GM12892 (cell line): ENCODE results near the gene ZNF426. TPM values are rescaled to one million over a fixed set of nuclear protein-coding genes. Genes with fewer than 3 reads are reported as not detected.
"Not testable (repeated sequence)": the region's sequence is repeated elsewhere in the genome, so short reads cannot be mapped to it uniquely, and the experiment has no call there.

Experiments used
- DNase-seq: peaks from one replicate; pipeline ENCODE4 v3.0.0; 2011; ENCODE audit not compliant: insufficient read length
- FAIRE-seq: peaks from 2 replicates; lab custom pipeline; 2011; peaks lifted over from hg19 to GRCh38; lab: Jason Lieb, UNC
- POLR2A ChIP-seq: IDR thresholded peaks from 2 replicates; pipeline ENCODE4 v1.6.1; 2011; ENCODE audit warnings: low read depth, low read length, control low read depth
- POLR2AphosphoS5 ChIP-seq: IDR thresholded peaks from 2 replicates; pipeline ENCODE4 v1.6.1; 2011; ENCODE audit warnings: low read depth, low read length, control low read depth
- TAF1 ChIP-seq: IDR thresholded peaks from 2 replicates; pipeline ENCODE4 v1.6.1; 2011; ENCODE audit warnings: low read depth, mild to moderate bottlenecking, control low read depth, low read length, borderline replicate concordance
- polyA plus RNA-seq: library from polyadenylated mRNA; unstranded; fragments of >200 nt; gene quantifications from one replicate; pipeline ENCODE4 v1.2.1, GENCODE V29; 2012; ENCODE audit warnings: missing spikeins, inconsistent platforms; ENCODE audit not compliant: missing spikeins

The ZNF426 gene
- 3.6 TPM for polyA plus RNA-seq

DNA sequence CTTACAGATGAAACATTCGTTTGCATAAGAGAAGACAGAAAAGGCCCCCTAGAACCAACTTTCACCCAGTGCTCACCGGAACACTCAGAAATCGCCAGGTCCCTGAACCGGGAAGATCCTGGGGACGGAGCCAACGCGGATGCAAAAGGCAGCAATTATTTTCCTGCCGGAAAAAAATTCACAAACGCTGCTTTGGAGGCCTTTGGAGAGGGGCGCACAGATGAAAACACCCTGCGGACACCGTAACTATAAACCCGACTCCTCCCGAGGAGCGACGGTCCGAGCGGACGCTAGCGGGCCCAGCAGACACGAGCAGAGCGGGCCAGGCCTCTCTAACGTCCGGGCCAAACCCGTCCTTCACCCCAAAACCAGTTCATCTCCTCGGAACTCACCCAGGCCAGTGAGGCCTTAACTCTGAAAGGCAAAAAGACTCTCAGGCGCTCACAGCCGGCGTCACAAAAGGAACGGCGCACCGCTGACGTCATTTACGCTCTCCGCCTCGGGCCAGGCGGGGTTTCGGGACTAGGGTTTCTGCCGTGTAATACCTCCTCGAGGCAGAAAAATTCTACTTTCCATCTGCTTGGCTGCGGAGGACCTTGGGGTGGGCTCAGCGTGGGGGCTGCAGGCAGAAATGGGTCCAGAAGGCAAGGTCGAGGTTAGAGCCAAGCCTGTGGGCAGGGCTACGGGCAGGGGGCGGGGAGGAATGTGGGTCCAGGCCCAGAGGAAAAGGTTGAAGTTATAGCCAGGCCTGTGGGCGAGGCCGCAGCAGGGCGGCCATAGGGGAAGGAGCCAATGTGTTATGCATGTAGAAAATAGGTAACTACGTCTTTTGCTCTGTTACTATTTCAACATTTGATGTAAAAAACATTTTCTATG, at the start of gene ZNF426:
Gene ZNF426, minus strand, starts transcription at position 463 of the 876 bp plus-strand sequence. CDS start 2,413 bp downstream, outside the sequence.
- FAIRE-seq (peak; percentile 94), DNase-seq (peak; percentile 71)
- TF ChIP-seq POLR2A (peak; percentile 61), TAF1 (peak; percentile 45; the same call in 1 of the 2 replicates), POLR2AphosphoS5 (no peak)

DNA sequence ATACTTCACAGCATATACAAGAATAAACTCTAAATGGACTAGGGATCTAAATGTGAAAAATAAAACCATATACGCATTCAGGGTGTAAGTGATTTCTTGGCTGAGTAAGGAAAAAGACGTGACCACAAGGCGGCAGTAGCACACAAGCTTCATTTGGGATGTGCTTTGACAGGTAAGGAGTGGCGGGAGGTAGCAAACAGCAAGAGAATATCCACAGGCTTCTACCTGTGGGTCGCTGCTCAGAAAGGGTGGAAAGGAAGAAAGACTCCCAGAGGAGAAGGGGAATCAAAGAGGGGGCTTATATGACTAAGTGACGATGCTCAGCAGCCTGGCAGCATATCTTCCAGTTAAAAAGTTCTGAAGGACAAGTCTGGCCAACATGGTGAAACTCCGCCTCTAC, 48.3 kb upstream of the ZNF426 start:
- TF ChIP-seq POLR2A (no peak), TAF1 (no peak), POLR2AphosphoS5 (no peak)
- DNase-seq (no peak), FAIRE-seq (no peak)

DNA sequence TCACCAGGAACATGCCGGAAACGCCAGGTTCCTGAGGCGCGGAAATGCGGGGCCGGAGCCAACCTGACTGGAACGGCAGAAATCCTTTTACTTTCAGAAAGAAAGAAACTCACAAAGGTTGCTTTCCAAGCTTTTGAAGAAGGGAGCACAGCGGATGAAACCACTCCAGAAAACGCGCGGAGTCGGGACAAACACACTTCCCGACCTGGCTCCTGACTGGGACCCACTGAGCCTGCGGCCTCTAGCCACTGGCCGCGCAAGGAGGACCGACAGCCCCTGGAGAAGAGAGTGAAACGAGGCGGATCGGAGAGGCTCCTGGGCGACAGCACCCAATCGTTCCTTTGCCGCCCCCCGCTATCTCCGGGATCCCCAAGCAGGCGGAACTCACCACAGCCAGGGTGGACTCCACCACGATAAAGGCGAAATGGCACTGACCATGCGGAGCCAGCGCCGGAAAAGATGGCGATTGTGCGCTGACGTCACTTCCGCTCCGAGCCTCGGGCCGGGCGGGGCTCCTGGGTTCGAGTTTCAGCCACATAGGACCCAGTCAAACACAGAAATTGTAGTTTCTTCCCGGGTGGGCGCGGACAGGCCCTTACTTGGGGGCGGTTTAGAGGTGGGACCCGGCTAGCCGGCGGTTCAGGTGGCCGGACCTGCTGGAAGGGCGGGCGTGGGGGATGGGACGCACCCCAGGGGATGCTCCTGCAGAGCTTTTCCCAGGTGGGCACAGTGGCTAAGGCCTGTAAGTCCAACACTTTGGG, 45.8 kb upstream of the ZNF426 start, which contains the start of gene ZNF121:
Gene ZNF121, minus strand, starts transcription at position 432 of the 761 bp plus-strand sequence. CDS start 16,407 bp downstream, outside the sequence.
- FAIRE-seq: peak; percentile 77
- peak; percentile 97 for TF ChIP-seq POLR2A
- peak; percentile 90 for TF ChIP-seq TAF1
- peak; percentile 97 for TF ChIP-seq POLR2AphosphoS5
- peak; percentile 54 for DNase-seq

DNA sequence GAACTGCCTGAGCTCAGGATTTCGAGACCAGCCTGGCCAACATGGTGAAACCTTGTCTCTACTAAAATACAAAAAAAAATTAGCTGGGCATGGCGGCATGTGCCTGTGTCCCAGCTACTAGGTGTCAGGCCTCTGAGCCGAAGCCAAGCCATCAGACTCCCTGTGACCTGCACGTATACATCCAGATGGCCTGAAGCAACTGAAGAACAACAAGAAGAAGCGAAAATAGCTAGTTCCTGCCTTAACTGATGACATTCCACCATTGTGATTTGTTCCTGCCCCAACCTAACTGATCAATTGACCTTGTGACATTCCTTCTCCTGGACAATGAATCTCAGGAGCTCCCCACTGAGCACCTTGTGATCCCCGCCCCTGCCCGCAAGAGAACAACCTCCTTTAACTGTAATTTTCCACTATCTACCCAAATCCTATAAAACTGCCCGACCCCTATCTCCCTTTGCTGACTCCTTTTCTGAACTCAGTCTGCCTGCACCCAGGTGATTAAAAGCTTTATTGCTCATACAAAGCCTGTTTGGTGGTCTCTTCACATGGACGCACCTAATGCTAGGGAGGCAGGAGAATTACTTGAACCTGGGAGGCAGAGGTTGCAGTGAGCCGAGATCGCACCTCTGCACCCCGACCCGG, 43.8 kb upstream of the ZNF426 start:
- not testable (repeated sequence) for FAIRE-seq

DNA sequence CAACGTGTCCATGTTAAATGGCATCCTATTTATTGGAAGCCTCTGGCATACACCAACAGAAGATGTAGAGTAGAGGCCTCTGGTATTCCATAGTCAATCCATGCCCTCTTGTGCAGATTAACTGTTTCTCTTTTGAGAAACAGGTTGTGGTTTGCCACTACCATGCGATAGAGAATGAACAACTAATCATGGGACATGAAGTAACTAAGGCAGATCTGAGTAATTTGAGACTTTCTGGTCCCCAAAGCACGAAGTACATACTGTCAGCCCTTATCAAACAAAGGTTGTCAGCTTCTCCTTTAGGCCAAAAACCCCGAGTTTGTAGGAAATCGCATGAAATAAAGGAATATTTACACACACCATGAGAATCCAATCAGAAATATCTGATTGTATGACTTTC, 42.3 kb upstream of the ZNF426 start:
- FAIRE-seq (no peak), DNase-seq (no peak)
- TF ChIP-seq POLR2AphosphoS5: no peak
- no peak for TF ChIP-seq TAF1
- no peak for TF ChIP-seq POLR2A

More for the DNA sequence above, 43.8 kb upstream of the ZNF426 start:
- not testable (repeated sequence) for DNase-seq

DNA sequence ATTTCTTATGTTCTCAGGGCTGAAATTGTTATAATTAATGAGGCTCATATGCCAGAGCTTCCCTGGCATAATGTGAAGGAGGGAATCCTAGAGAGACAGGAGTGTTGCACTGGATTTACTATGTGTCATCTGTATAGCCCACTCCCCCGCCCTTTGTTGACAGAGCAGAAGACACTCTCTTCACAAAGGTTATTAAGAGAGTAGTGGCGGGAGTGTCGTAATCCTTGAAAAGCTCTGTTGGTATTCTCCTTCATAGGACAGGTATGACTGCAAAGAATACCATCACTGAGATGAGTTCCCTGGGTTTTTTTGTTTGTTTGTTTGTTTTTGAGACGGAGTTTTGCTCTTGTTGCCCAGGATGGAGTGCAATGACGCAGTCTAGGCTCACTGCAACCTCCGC, 31.8 kb upstream of the ZNF426 start:
- FAIRE-seq: no peak
- TF ChIP-seq POLR2A (no peak), TAF1 (no peak), POLR2AphosphoS5 (no peak)

DNA sequence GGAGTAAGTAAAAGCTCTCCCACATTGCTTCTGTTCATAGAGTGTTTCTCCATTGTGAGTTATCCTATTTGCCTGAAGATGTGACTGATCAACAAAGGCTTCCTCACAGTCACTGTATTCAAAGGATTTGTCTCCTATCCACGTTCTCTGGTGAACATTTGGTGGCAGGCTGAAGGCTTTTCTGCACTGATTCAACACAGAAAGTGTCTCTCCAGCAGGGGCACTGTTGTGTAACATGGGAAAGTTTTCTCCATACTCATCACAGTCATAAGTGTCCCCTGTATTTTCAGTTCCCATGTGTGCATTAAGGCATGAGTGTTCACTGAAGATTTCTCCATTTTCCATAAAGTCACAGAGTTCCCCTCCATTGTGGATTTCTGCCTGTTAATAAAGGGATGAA, 28.3 kb upstream of the ZNF426 start:
- TF ChIP-seq POLR2AphosphoS5 (no peak), TAF1 (no peak), POLR2A (no peak)
- no peak for FAIRE-seq

More for the DNA sequence above, 31.8 kb upstream of the ZNF426 start:
- DNase-seq: no peak

DNA sequence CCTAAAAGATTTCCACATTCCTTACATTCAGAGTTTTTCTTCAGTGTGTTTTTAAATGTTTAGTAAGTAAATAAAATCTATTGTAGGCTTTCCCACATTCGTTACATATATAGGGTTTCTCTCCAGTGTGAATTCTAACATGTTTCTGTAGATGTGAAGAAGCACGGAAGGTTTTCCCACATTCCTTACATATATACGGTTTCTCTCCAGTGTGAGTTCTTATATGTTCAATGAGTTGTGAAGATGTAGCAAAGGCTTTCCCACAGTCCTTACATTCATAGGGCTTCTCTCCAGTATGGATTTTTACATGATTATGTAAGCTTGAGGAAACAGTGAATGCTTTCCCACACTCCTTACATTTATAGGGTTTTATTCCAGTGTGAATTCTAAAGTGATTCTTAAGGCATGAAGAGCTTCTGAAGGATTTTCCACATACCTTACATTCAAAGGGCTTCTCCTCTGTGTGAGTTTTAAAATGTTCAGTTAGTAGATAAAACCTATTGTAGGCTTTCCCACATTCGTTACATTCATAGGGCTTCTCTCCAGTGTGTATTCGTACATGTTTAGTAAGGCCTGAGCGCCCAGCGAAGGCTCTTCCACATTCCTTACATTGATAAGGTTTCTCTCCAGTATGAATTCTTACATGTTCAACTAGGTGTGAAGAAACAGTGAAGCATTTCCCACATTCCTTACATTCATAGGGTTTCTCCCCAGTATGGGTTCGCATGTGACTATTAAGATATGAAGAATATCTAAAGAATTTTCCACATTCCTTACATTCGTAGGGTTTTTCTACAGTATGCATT, 27.7 kb upstream of the ZNF426 start:
- FAIRE-seq (no peak), DNase-seq (no peak)
- no peak for TF ChIP-seq POLR2AphosphoS5
- TF ChIP-seq POLR2A: no peak
- no peak for TF ChIP-seq TAF1

More for the DNA sequence above, 28.3 kb upstream of the ZNF426 start:
- DNase-seq: no peak

DNA sequence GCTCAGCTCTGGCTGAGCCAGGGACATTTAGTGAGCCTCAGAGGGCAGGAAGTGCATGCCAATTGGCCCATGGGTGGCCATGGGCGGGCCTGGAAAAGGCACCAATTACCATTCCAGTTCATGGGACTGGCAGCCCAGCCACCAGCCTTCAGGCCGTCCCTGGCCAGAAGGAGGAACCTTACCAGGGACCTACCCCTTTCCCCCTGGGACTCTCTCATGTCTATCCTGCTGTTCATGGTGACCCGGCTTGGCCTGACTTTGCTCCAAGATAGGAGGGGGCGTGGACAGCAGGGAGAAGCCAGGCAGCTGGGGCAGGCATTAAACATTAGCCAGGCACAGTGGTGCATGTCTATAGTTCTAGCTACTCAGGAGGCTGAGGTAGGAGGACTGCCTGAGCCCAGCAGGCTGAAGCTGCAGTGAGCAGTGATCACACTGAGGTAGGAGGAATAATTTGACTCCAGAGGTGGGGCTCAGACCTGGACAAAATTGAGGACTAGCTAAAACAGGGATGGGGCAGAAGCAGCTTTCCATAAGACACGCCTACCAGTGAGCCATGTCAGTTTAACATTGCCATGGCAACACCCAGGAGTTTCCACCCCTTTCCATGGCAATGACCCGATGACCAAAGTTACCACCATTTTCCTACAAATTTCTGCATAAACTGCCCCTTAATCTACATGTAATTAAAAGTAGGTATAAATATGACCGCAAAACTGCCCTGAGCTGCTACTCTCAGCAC, 14.3 kb upstream of the ZNF426 start:
- no peak for FAIRE-seq
- DNase-seq: no peak
- TF ChIP-seq POLR2AphosphoS5: no peak
- no peak for TF ChIP-seq TAF1
- no peak for TF ChIP-seq POLR2A

DNA sequence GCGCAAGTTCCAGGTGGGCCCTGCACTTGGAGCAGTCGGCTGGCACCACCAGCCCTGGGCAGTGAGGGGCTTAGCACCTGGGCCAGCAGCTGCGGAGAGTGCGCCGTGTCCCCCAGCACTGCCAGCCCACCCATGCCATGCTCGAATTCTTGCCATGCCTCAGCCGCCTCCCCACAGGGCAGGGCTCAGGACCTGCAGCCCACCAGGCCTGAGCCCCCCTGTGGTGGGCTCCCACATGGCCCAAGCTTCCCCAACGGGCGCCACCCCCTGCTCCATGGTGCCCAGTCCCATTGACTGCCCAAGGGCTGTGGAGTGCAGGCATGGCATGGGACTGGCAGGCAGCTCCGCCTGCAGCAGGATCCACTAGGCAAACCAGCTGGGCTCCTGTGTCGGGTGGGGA, 9.4 kb upstream of the ZNF426 start:
- no peak for DNase-seq
- TF ChIP-seq POLR2A (no peak), TAF1 (no peak), POLR2AphosphoS5 (no peak)
- no peak for FAIRE-seq

DNA sequence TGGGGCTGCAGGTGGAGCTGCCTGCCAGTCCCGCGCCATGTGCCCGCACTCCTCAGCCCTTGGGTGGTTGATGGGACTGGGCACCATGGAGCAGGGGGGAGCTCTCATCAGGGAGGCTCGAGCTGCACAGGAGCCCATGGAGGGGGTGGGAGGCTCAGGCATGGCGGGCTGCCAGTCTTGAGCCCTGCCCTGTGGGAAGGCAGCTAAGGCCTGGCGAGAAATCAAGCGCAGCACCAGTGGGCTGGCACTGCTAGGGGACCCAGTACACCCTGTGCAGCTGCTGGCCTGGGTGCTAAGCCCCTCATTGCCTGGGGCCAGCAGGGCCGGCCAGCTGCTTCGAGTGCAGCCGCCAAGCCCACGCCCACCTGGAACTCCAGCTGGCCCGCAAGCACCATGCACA, 2.8 kb upstream of the ZNF426 start:
- FAIRE-seq, DNase-seq: not testable (repeated sequence)

DNA sequence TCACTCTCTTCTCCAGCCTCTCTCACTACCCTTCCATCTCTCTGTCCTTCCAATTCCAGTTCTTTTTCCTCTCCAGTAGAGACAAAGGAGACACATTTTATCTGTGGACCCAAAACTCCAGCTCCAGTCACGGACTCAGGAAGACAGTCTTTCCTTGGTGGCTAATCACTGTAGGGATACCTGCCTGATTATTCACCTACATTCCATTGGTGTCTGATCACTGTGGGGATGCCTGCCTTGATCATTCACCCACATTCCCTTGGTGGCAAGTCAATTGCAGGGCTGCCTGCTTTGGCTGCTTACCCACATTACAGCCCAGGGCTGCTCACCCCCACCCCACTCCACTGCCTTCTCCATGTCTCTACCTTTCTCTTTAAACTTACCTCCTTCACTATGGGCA, 1.5 kb upstream of the ZNF426 start:
- FAIRE-seq, DNase-seq: not testable (repeated sequence)

DNA sequence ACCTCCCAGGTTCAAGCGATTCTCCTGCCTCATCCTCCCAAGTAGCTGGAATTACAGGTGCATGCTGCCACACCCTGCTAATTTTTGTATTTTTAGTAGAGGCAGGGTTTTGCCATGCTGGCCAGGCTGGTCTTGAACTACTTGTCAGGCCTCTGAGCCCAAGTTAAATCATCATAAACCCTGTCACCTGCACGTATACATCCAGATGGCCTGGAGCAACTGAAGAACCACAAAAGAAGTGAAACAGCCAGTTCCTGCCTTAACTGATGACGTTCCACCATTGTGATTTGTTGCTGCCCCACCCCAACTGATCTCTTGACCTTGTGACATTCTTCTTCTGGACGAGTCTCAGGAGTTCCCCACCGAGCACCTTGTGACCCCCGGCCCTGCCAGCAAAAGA, 756 bp upstream of the ZNF426 start:
- not testable (repeated sequence) for FAIRE-seq, DNase-seq
